GM10248 (cell line): Measurements from ENCODE around the gene CHAT.

Experiments
- CTCF ChIA-PET: fragments of 300-600 bp; sonication (Branson Sonifier 250); formaldehyde crosslinking; extraction: SDS; loops from one replicate; lab custom pipeline; 2021; ENCODE audit warnings: antibody characterized with exemption; lab: Yijun Ruan, JAX
- POLR2A ChIA-PET: fragments of 350-650 bp; sonication (Branson Sonifier 250); formaldehyde crosslinking; extraction: SDS; loops from one replicate; lab custom pipeline; 2020; ENCODE audit warnings: antibody characterized with exemption; lab: Yijun Ruan, JAX
- DNase-seq: peaks from one replicate; pipeline ENCODE4 v3.0.0; 2012; ENCODE audit errors: extremely low spot score
- TF ChIP-seq, protein P1 (sequence below): IDR thresholded peaks from 2 replicates; pipeline ENCODE4 v1.5.1; 2012; ENCODE audit warnings: mild to moderate bottlenecking, low read depth; ENCODE audit errors: extremely low read depth, missing control alignments, control extremely low read depth

The CHAT gene

DNA sequence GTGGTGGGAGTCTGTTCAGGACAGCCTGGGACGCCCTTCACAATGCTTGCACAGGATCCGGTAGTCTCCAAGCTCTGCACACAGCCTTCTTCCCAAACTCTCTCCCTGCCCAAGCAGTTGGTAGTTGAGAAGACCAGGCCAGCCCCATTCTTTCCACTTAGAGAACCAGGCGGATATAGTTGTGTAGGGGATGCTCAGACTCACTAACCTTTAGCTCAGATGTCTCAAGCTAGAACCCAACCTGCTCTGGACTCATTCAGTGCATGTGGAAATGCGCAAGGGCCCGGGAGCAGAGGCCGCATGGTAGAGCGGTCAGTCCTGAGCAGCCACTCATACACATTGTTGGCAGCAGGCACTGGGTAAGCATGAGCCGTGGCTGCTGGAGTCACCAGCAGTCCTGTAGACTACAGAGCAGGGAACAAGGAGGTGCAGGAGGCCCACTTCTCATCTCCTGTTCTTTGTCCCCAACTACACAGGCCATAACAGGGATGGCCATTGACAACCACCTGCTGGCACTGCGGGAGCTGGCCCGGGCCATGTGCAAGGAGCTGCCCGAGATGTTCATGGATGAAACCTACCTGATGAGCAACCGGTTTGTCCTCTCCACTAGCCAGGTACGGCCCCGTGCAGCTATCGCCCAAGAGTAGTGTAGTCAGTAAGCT, 48.5 kb downstream of the CHAT start:
- TF ChIP-seq, protein P1, sequence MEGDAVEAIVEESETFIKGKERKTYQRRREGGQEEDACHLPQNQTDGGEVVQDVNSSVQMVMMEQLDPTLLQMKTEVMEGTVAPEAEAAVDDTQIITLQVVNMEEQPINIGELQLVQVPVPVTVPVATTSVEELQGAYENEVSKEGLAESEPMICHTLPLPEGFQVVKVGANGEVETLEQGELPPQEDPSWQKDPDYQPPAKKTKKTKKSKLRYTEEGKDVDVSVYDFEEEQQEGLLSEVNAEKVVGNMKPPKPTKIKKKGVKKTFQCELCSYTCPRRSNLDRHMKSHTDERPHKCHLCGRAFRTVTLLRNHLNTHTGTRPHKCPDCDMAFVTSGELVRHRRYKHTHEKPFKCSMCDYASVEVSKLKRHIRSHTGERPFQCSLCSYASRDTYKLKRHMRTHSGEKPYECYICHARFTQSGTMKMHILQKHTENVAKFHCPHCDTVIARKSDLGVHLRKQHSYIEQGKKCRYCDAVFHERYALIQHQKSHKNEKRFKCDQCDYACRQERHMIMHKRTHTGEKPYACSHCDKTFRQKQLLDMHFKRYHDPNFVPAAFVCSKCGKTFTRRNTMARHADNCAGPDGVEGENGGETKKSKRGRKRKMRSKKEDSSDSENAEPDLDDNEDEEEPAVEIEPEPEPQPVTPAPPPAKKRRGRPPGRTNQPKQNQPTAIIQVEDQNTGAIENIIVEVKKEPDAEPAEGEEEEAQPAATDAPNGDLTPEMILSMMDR: no peak
- ChIA-PET CTCF (no interaction called here), POLR2A (no interaction called here)
- peak; percentile 6 for DNase-seq

DNA sequence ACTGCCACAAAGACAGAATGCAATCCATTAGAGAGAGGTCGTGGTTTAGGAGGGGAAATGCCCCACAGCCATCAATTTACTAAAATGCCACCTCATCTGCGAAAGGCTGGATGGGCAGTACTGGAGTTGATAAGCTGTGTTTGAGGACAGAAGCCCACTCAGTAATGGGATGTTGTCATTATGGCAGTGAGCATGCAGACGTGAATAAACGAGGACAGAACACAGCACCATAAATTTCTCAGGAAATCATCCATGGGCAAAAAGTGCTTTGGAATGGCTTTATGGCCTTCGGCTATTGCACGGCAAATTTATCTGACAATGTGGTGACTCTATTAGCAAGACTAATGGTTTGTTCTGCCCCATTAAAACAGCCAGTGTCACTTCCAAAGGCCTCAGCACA, 49.8 kb downstream of the CHAT start:
- CTCF ChIA-PET: no interaction called here
- TF ChIP-seq, protein P1: no peak
- no peak for DNase-seq
- POLR2A ChIA-PET: no interaction called here

DNA sequence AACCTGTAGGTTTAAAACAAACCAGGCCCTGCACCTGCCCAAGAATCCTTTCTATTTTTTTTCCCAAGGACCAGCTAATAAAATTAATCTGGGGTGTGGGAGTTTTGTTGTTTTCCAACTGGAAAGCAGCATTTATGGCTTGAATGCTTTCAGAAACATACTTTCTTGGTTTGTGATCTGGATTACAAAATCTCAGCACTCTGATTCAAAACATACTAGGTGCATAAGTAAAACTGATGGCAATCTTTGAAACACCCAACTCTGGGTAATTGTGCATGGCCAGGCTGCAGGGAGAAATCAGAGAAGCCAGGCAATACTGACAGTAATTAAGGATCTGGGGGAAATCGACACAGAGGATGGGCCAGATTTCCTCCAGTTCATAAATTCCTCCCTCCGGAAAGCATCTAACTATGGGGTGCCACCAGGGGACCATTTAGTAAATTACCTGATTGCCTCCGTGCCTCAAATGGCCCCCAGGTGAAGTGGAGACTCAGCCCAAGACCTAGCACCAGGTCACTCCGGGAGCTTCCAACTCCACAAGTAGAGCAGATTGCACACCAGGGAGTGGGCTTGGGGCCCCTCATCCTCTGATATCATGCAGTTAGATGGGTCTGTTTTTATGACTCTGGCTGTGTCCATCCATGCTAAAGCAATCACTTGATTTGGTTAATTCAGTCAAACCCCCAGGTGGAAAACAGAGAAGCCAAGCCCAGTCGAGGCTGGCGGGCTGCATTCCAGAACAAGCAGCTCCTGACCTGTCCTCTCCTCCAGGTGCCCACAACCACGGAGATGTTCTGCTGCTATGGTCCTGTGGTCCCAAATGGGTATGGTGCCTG, 50.4 kb downstream of the CHAT start:
- no peak for DNase-seq
- ChIA-PET POLR2A (no interaction called here), CTCF (no interaction called here)
- TF ChIP-seq, protein P1: no peak

DNA sequence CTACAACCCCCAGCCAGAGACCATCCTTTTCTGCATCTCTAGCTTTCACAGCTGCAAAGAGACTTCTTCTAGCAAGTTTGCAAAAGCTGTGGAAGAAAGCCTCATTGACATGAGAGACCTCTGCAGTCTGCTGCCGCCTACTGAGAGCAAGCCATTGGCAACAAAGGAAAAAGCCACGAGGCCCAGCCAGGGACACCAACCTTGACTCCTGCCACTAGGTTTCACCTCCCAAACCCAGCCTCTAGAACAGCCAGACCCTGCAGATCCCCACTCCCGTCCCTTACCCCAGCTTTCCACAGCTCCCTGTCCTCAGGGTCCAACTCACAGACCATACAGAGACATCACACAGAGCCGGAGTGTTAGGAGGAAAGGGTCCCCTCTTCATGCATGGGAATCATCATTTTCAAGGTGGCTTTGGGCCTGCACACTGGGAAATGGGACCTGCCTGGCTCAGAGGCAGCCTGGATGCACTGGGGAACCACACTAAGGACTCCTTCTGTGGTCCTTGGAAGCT, 51.1 kb downstream of the CHAT start:
- POLR2A ChIA-PET: no interaction called here
- TF ChIP-seq, protein P1: no peak
- CTCF ChIA-PET: no interaction called here
- no peak for DNase-seq

DNA sequence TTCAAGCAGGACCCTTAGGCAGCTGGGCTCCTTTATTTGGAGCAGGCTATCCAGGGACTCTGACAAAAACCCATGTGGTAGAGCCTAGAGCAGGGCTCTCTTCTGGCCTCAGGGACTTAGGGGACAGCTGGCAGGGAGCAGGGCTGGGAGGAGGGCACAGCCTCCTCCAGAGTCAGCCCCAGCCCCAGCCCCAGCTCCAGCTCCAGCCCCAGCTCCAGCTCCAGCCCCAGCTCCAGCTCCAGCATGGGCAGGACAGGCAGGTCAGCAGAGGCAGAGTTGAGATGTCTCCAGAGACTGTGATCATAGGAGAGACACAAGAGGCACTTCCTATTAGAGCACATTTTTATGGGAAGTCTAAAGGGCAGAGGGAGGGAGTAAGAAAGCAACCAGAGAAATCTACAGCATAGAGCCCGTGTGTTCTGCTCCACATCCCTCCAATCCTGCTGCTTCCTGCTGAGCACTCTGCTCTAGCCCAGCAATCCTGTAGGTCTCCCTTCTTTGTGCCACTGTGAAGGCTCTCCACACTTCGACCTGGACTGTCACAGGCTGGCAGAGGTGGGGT, 52.3 kb downstream of the CHAT start:
- ChIA-PET CTCF (interaction anchor here (0.8 kb wide), 1 partner anchor 16 kb away, joined by 3 read pairs; no protein-coding TSS in a partner anchor), POLR2A (no interaction called here)
- no peak for DNase-seq
- TF ChIP-seq, protein P1: no peak

DNA sequence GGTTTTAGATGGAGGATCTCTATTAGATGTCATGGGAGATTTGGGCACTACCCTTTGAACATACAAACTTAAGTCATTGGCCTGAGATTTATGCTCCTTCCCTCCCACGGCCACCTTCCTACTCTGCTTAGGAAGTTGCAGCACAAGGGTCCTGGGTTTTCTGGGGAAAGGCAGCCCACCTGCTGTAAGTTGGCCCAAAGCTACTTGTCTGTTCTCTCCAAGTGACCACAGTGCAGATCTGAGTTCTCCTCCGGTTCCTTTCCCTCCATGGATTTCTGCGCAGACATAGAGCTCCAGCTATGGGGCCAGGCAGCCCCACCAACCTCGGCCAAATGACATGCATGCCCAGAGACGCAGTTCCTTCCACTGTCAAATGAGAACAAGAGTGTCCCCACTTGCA, 52.8 kb downstream of the CHAT start:
- ChIA-PET POLR2A (no interaction called here), CTCF (interaction anchor here (0.8 kb wide), 1 partner anchor 17 kb away, joined by 3 read pairs; no protein-coding TSS in a partner anchor)
- TF ChIP-seq, protein P1: no peak
- no peak for DNase-seq
